ENCODE measurements around the gene RNF182.

GRCh38 chr6:13985663-13986325 lies 61.0 kb downstream of the RNF182 start:
- TF ChIP-seq CTCF (IDR thresholded peaks at IDR 0.05) (no peak), EZH2 (IDR thresholded peaks at IDR 0.05; ENCODE audit: borderline replicate concordance, insufficient read depth, low read depth, low read length, poor library complexity, severe bottlenecking) (no peak)

All from B cell (primary cell).